Psoas muscle (tissue), 8 donors: ENCODE measurements around the gene COMTD1. TPM values are rescaled to one million over a fixed set of nuclear protein-coding genes. Genes with fewer than 3 reads are reported as not detected.

Experiments used
- ATAC-seq, 4 donors: fragments of 200-7000 bp; cut with Tn5 transposase; one replicate each; pipeline ENCODE4 v1.9.1; 2020; ENCODE audit warnings: moderate library complexity in 3 of 4, mild to moderate bottlenecking in 2 of 4
- DNase-seq, 2 donors: peaks; one replicate each; pipeline ENCODE4 v3.0.0-alpha.2; 2020
- H3K27ac ChIP-seq: fragments of 200-600 bp; one replicate; pipeline ENCODE4 v1.8.0; 2022
- H3K27me3 ChIP-seq, 3 donors: fragments of 200-600 bp in 1 of 3; one replicate each; pipeline versions ENCODE4 v1.6.1 to v1.8.0; 2013 to 2022; ENCODE audit warnings: low read length in 2 of 3, mild to moderate bottlenecking in 2 of 3, moderate library complexity in 1 of 3; ENCODE audit not compliant: insufficient read depth in 3 of 3
- H3K36me3 ChIP-seq, 2 donors: fragments of 200-600 bp in 1 of 2; one replicate each; pipeline versions ENCODE4 v1.6.1 to v1.8.0; 2013 to 2022; ENCODE audit warnings: low read depth in 1 of 2, mild to moderate bottlenecking in 1 of 2, moderate library complexity in 1 of 2; ENCODE audit not compliant: insufficient read depth in 1 of 2
- H3K4me1 ChIP-seq: fragments of 200-600 bp; one replicate; pipeline ENCODE4 v1.8.0; 2022
- H3K4me3 ChIP-seq: fragments of 200-600 bp; one replicate; pipeline ENCODE4 v1.8.0; 2022; ENCODE audit warnings: mild to moderate bottlenecking
- H3K9me3 ChIP-seq: fragments of 200-600 bp; one replicate; pipeline ENCODE4 v1.8.0; 2022
- WGBS, 3 donors: extraction: QIAGEN DNeasy Blood & Tissue Kit; methylation state at CpG; one replicate each; pipeline versions ENCODE4 v1.1.6 to v1.1.7; 2013; 5-methylcytosine and 5-hydroxymethylcytosine counted together
- intact Hi-C, 2 donors: fragments of 100-400 bp; cut with DNase I; formaldehyde crosslinking; loops; one replicate each; pipeline versions ENCODE4 v1.11.0 to v1.14.2; 2022
- polyA plus RNA-seq, 3 donors: library from polyadenylated mRNA; stranded (reverse); fragments of 200-250 nt; gene quantifications; one replicate each; pipeline ENCODE4 v1.2.3, GENCODE V29; 2013
- total RNA-seq, 4 donors: library from RNA; stranded (reverse); fragmentation: NEBNext Ultra II Directional in 2 of 4; extraction: Animal tissue kit (Norgen Biotek cat#: 25700) in 2 of 4; gene quantifications; one replicate each; pipeline versions ENCODE4 v1.2.1 to v1.2.4, GENCODE V29; 2021 to 2023
- TF ChIP-seq, protein P1 (sequence below): fragments of 200-600 bp; IDR thresholded peaks from one replicate; pipeline ENCODE4 v1.8.0; 2022; ENCODE audit warnings: antibody characterized with exemption
- donor health status: healthy with polysubstance abuse.
- donor health status: DM: no; HTN: no; CAD: no; lungs with moderate emphysema.
- donor health status: Bipolar disorder and iron deficiency.
- donor health status: healthy.
- donor health status: DM: yes; HTN: yes; CAD: no.
- donor health status: DM: no; HTN: no; CAD: no.
- donor health status: DM: no; HTN: no; CAD: no.
- donor health status: DM: yes; HTN: yes; CAD: no.

COMTD1 gene
- total and polyA plus RNA-seq, 7 donors: 5.8 to 54.7 (median 24.0) TPM

DNA sequence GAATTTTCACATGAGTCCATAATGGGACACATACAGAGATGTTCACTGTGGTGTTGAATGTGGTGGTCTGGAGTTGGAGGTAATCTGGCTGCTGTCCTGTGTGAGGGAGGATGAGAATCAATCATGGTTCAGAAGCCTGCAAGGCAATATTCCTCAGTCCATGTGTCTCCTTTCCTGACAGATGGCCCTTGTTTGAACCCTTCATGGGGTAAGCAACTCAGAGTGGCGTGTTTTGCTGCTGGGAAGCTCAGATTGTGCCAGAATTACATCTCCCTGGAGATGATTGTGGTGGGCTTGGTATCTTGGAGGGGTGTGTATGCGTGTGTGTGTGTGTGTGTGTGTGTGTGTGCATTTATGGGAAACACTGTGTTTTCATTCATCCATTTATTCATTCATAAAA is 44.5 kb upstream of the COMTD1 start:
- Histone ChIP-seq H3K9me3 (no peaks in the 10 kb centered on the region), H3K4me3 (no peak overlapping the region), H3K27ac (no peak overlapping the region), H3K36me3 (no peaks in the 10 kb centered on the region), H3K27me3 (no peaks in the 10 kb centered on the region), H3K4me1 (peaks cover 10% of the 10 kb centered on the region)
- ATAC-seq (no peak), DNase-seq (no peak)
- WGBS, 3 donors: 82 to 95% (median 93%) methylated on average over 2 of the region's 2 CpGs
- intact Hi-C loops: no loop called here
- TF ChIP-seq, protein P1, sequence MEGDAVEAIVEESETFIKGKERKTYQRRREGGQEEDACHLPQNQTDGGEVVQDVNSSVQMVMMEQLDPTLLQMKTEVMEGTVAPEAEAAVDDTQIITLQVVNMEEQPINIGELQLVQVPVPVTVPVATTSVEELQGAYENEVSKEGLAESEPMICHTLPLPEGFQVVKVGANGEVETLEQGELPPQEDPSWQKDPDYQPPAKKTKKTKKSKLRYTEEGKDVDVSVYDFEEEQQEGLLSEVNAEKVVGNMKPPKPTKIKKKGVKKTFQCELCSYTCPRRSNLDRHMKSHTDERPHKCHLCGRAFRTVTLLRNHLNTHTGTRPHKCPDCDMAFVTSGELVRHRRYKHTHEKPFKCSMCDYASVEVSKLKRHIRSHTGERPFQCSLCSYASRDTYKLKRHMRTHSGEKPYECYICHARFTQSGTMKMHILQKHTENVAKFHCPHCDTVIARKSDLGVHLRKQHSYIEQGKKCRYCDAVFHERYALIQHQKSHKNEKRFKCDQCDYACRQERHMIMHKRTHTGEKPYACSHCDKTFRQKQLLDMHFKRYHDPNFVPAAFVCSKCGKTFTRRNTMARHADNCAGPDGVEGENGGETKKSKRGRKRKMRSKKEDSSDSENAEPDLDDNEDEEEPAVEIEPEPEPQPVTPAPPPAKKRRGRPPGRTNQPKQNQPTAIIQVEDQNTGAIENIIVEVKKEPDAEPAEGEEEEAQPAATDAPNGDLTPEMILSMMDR: no peak

DNA sequence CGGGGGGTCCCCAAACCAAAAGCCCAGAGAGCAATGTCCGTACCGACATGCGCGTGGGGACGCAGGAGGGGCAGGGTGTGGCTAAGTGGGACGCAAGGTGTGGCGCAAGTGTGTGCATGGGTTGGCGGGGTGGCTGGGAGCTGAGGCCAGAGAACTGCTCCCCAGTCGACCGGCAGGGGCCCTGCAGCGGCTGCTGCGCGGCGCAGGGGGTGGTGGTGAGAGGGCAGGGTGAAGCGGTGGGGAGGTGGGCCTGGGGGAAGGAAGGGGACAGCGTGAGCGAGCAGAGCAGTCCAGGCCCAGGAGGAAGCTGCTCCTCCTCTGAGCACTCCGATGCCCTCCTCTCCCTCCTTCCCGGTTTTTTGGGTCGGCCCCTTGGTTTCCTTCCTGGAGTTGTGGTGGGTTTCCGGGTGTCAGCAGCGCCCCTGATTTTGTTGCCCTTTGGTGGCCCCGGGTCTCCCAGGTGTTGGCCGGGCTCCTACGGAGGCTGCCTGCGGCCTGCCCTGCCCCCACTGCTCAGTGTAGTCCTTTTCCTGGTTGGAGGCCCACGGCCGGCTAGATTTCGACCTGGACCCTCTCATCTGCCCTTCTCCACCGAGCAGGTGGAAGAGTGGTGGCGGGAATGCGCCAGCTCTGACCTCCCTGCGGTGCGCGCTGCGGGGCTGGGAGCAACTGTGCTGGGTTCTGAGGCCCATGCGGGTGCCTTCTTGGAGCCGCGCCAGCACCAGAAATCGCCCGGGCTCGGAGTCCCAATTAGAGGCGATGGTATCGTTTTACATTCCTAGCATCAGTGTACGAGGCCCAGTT is 40.5 kb upstream of the COMTD1 start:
- Histone ChIP-seq H3K4me3 (peak overlapping the region; percentile 18), H3K27me3 (no peaks in the 10 kb centered on the region), H3K9me3 (no peaks in the 10 kb centered on the region), H3K27ac (no peak overlapping the region), H3K4me1 (no peaks in the 10 kb centered on the region), H3K36me3 (no peaks in the 10 kb centered on the region)
- ATAC-seq (no peak), DNase-seq (no peak)
- 48 to 57% (median 56%) methylated on average over 41 to 46 of the region's 46 CpGs for WGBS, 3 donors
- TF ChIP-seq, protein P1: no peak
- intact Hi-C loops: no loop called here

GRCh38 chr10:75272896-75273295 is 37.1 kb upstream of the COMTD1 start:
- WGBS, 3 donors: 34 to 46% (median 42%) methylated on average over 7 of the region's 7 CpGs
- H3K27ac ChIP-seq: no peak overlapping the region
- no peaks in the 10 kb centered on the region for H3K4me1 ChIP-seq
- TF ChIP-seq, protein P1: no peak
- no peak for DNase-seq
- intact Hi-C loops: no loop called here
- ATAC-seq: peak in 1 of 4 donors; percentile 13
- H3K9me3 ChIP-seq: no peaks in the 10 kb centered on the region
- no peaks in the 10 kb centered on the region for H3K27me3 ChIP-seq
- no peaks in the 10 kb centered on the region for H3K36me3 ChIP-seq
- no peak overlapping the region for H3K4me3 ChIP-seq

DNA sequence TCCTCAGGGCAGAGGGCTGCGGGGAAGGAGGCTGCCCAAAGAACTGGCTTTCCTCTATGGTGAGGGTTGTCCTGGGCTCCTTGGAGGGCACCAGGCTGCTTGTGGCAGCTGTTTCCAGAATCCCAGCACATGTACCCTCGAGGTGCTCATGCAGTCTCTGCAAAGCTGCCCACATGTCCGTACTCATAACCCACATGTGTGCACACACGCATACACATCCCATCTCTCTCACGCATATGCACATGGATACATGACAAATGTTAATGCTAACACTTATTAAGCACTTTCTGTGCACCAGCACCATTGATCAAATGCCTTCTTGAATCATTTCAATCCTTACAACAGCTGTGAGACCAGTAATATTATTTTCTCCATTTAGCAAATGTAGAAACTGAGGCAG is 36.3 kb upstream of the COMTD1 start:
- H3K9me3 ChIP-seq: no peaks in the 10 kb centered on the region
- intact Hi-C loops: no loop called here
- no peaks in the 10 kb centered on the region for H3K4me1 ChIP-seq
- 89 to 92% (median 90%) methylated on average over 5 of the region's 5 CpGs for WGBS, 3 donors
- TF ChIP-seq, protein P1: no peak
- H3K36me3 ChIP-seq: no peaks in the 10 kb centered on the region
- H3K27ac ChIP-seq: no peak overlapping the region
- no peak overlapping the region for H3K4me3 ChIP-seq
- no peaks in the 10 kb centered on the region for H3K27me3 ChIP-seq
- DNase-seq: no peak
- no peak for ATAC-seq

DNA sequence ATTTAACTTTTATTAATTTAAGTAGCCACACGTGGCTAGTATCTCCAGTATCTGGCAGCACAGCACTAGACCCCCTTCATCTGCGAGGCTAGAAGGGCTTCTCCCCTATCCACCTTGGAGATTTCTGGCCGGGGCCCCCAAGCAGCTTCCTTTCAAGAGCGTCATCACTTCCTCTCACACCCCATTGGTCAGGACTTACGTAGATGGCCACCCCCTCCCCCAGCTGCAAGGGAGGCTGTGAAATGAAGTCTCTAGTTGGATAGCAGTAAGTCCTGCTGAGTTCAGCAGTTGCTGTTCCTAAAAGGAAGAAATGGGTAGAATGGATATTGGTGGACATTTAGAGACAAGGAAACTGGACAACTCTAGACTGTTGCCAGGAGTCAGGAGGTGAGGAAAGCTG is 33.8 kb upstream of the COMTD1 start:
- WGBS, 3 donors: 86 to 90% (median 90%) methylated on average over 5 of the region's 5 CpGs
- H3K4me1 ChIP-seq: no peaks in the 10 kb centered on the region
- TF ChIP-seq, protein P1: no peak
- no peak overlapping the region for H3K27ac ChIP-seq
- ATAC-seq (no peak), DNase-seq (no peak)
- no peaks in the 10 kb centered on the region for H3K36me3 ChIP-seq
- no peak overlapping the region for H3K4me3 ChIP-seq
- intact Hi-C loops: no loop called here
- no peaks in the 10 kb centered on the region for H3K9me3 ChIP-seq
- H3K27me3 ChIP-seq: no peaks in the 10 kb centered on the region
